OCI-LY7 (cell line): ENCODE measurements around the gene INTS14. TPM values are rescaled to one million over a fixed set of nuclear protein-coding genes. Genes with fewer than 3 reads are reported as not detected.

Experiments
- BruUV-seq: library from RNA; stranded (reverse); fragments of 400-500 nt; replicated peaks from 2 replicates; lab custom pipeline; 2021; lab: Mats Ljungman, UMichigan
- CTCF ChIA-PET: fragments of 300-600 bp; sonication (Branson Sonifier 250); formaldehyde crosslinking; loops from one replicate; lab custom pipeline; 2022; ENCODE audit warnings: antibody characterized with exemption; ENCODE audit not compliant: unreplicated experiment; lab: Charles Lee
- POLR2A ChIA-PET: fragments of 300-600 bp; sonication (Branson Sonifier 250); formaldehyde crosslinking; loops from one replicate; lab custom pipeline; 2022; ENCODE audit warnings: antibody characterized with exemption; lab: Charles Lee
- DNase-seq: peaks from one replicate; pipeline ENCODE4 v3.0.0-alpha.2; 2015; ENCODE audit warnings: low spot score
- H2AFZ ChIP-seq: fragments of 200-600 bp; sonication (generic), shearing (Covaris generic); 2 replicates; pipeline ENCODE4 v1.6.1; 2014; ENCODE audit warnings: mild to moderate bottlenecking, antibody characterized with exemption, low read length, moderate library complexity
- H3K27ac ChIP-seq: fragments of 200-600 bp; sonication (generic); 2 replicates; pipeline ENCODE4 v1.5.1; 2014; ENCODE audit warnings: mixed run types, low read depth, mild to moderate bottlenecking, moderate library complexity, low read length, inconsistent platforms; ENCODE audit not compliant: poor library complexity, severe bottlenecking
- H3K36me3 ChIP-seq: fragments of 200-600 bp; sonication (generic); 2 replicates; pipeline ENCODE4 v1.6.1; 2014; ENCODE audit warnings: mild to moderate bottlenecking, antibody characterized with exemption, low read length, moderate library complexity, mixed read lengths; ENCODE audit not compliant: insufficient read depth
- H3K4me1 ChIP-seq: fragments of 200-600 bp; sonication (generic); 2 replicates; pipeline ENCODE4 v1.5.1; 2014; ENCODE audit warnings: mild to moderate bottlenecking, low read length; ENCODE audit not compliant: insufficient read depth, poor library complexity, severe bottlenecking
- H3K4me2 ChIP-seq: fragments of 200-600 bp; sonication (generic); 2 replicates; pipeline ENCODE4 v1.6.1; 2014; ENCODE audit warnings: mild to moderate bottlenecking, low read length
- H3K4me3 ChIP-seq: fragments of 200-600 bp; sonication (generic); 2 replicates; pipeline ENCODE4 v1.5.1; 2014; ENCODE audit warnings: mild to moderate bottlenecking, low read depth, low read length; ENCODE audit not compliant: poor library complexity, severe bottlenecking
- H3K79me2 ChIP-seq: fragments of 200-600 bp; sonication (generic); 2 replicates; pipeline ENCODE4 v1.6.1; 2016; ENCODE audit warnings: low read depth, mild to moderate bottlenecking, low read length, moderate library complexity, mixed read lengths; ENCODE audit not compliant: insufficient read depth
- H3K9me2 ChIP-seq: fragments of 200-600 bp; sonication (generic); 2 replicates; pipeline ENCODE4 v1.6.1; 2016; ENCODE audit warnings: mild to moderate bottlenecking, low read length, mixed read lengths; ENCODE audit not compliant: insufficient read depth
- H3K9me3 ChIP-seq: fragments of 200-600 bp; sonication (generic); 2 replicates; pipeline ENCODE4 v1.6.1; 2014; ENCODE audit warnings: mild to moderate bottlenecking, mixed run types, low read length, mixed read lengths
- H4K20me1 ChIP-seq: fragments of 200-600 bp; sonication (generic); 2 replicates; pipeline ENCODE4 v1.6.1; 2014; ENCODE audit warnings: mild to moderate bottlenecking, antibody characterized with exemption, low read length, moderate library complexity, mixed read lengths; ENCODE audit not compliant: insufficient read depth
- CTCF ChIP-seq: fragments of 200-600 bp; sonication (generic); conservative IDR thresholded peaks from 2 replicates; pipeline ENCODE4 v1.5.1; 2014; ENCODE audit warnings: mild to moderate bottlenecking, antibody characterized with exemption, low read length, moderate library complexity, mixed read lengths
- EZH2phosphoT487 ChIP-seq: fragments of 200-600 bp; sonication (generic); IDR thresholded peaks from 2 replicates; pipeline ENCODE4 v1.6.1; 2018; ENCODE audit warnings: low read depth, borderline replicate concordance, mild to moderate bottlenecking, mixed run types, antibody characterized with exemption, low read length, moderate library complexity, mixed read lengths
- intact Hi-C: fragments of 100-400 bp; cut with micrococcal nuclease; formaldehyde crosslinking; loops from one replicate; pipeline ENCODE4 v1.10.0; 2022; ENCODE audit not compliant: unreplicated experiment
- total RNA-seq, 2 experiments: library from RNA; depleted of rRNA in 1 of 2; stranded (reverse); fragments of >200 nt in 1 of 2; shearing (Covaris generic) in 1 of 2; gene quantifications; 2 replicates each; pipeline ENCODE4 v1.2.3, GENCODE V29; 2014 to 2022

The INTS14 gene
- total RNA-seq, 2 experiments from 2014 or later, result 45.8 to 46.7 TPM

GRCh38 chr15:65587094-65587493 lies 23.8 kb downstream of the INTS14 start:
- no peak overlapping the region for H3K4me2 ChIP-seq
- peaks cover 19% of the 10 kb centered on the region for H3K4me1 ChIP-seq
- no peak overlapping the region for H2AFZ ChIP-seq
- no peaks in the 10 kb centered on the region for H3K79me2 ChIP-seq
- no peak overlapping the region for H3K4me3 ChIP-seq
- H3K36me3 ChIP-seq, result peaks cover 91% of the 10 kb centered on the region
- no peak for DNase-seq
- POLR2A ChIA-PET, result no interaction called here
- H3K9me3 ChIP-seq, result no peaks in the 10 kb centered on the region
- no peaks in the 10 kb centered on the region for H3K9me2 ChIP-seq
- H4K20me1 ChIP-seq, result no peaks in the 10 kb centered on the region
- no peak for TF ChIP-seq CTCF
- no peak overlapping the region for H3K27ac ChIP-seq
- intact Hi-C loops, result no loop called here
- no TSS peak for BruUV-seq
- CTCF ChIA-PET, result no interaction called here

GRCh38 chr15:65584241-65584640 lies 26.7 kb downstream of the INTS14 start:
- H3K9me3 ChIP-seq, result no peaks in the 10 kb centered on the region
- no peak overlapping the region for H2AFZ ChIP-seq
- BruUV-seq, result no TSS peak
- no peak for DNase-seq
- peaks cover 91% of the 10 kb centered on the region for H3K36me3 ChIP-seq
- no peaks in the 10 kb centered on the region for H3K79me2 ChIP-seq
- TF ChIP-seq EZH2phosphoT487 (no peak), CTCF (no peak)
- H3K27ac ChIP-seq, result peak overlapping the region; percentile 5
- no peaks in the 10 kb centered on the region for H4K20me1 ChIP-seq
- CTCF ChIA-PET, result no interaction called here
- peaks cover 19% of the 10 kb centered on the region for H3K4me1 ChIP-seq
- POLR2A ChIA-PET, result interaction anchor here (0.6 kb wide), 1 partner anchor 25 kb away, joined by 4 read pairs; no protein-coding TSS in a partner anchor
- no peaks in the 10 kb centered on the region for H3K9me2 ChIP-seq
- H3K4me3 ChIP-seq, result peak overlapping the region; percentile 19
- intact Hi-C loops, result no loop called here
- H3K4me2 ChIP-seq, result peak overlapping the region; percentile 53

- TF ChIP-seq EZH2phosphoT487, result no peak
- no peak for TF ChIP-seq CTCF
- Histone ChIP-seq H3K9me3 (no peaks in the 10 kb centered on the region), H3K79me2 (no peaks in the 10 kb centered on the region), H3K4me3 (peak overlapping the region; percentile 19), H3K9me2 (no peaks in the 10 kb centered on the region), H2AFZ (no peak overlapping the region), H4K20me1 (no peaks in the 10 kb centered on the region), H3K36me3 (peaks cover 91% of the 10 kb centered on the region), H3K4me2 (peak overlapping the region; percentile 53), H3K4me1 (peaks cover 19% of the 10 kb centered on the region), H3K27ac (peak overlapping the region; percentile 5)
- no TSS peak for BruUV-seq
- ChIA-PET CTCF (no interaction called here), POLR2A (no interaction called here)
- DNase-seq, result peak; percentile 78
- intact Hi-C loops, result no loop called here
Measured at GRCh38 chr15:65583701-65584100, 27.2 kb downstream of the INTS14 start.
